ENCODE data around the gene NDUFC2.

NDUFC2 gene

GRCh38 chr11:78062671-78063070 is 17.0 kb downstream of the NDUFC2 start:
- no peak for TF ChIP-seq CTCF (IDR thresholded peaks at IDR 0.05)

GRCh38 chr11:78061921-78062311 is 17.7 kb downstream of the NDUFC2 start:
- TF ChIP-seq CTCF (IDR thresholded peaks at IDR 0.05): no peak

GRCh38 chr11:78061088-78061920 is 18.4 kb downstream of the NDUFC2 start:
- TF ChIP-seq CTCF (IDR thresholded peaks at IDR 0.05): no peak

- no peak for TF ChIP-seq CTCF (IDR thresholded peaks at IDR 0.05)
These were observed 19.1 kb downstream of the NDUFC2 start for GRCh38 chr11:78060533-78060932.

GRCh38 chr11:78057462-78058055 is 22.1 kb downstream of the NDUFC2 start:
- no peak for TF ChIP-seq CTCF (IDR thresholded peaks at IDR 0.05)

- TF ChIP-seq CTCF (IDR thresholded peaks at IDR 0.05): no peak
These were observed 23.6 kb downstream of the NDUFC2 start for GRCh38 chr11:78056093-78056492.

- no peak for TF ChIP-seq CTCF (IDR thresholded peaks at IDR 0.05)
These were observed 24.7 kb downstream of the NDUFC2 start for GRCh38 chr11:78054971-78055370.

Data from LNCAP (cell line).